GM12878 (cell line): ENCODE measurements around the gene ENTREP3. TPM values are rescaled to one million over a fixed set of nuclear protein-coding genes. Genes with fewer than 3 reads are reported as not detected.

Source experiments
- ATAC-seq: fragments of 200-7000 bp; cut with Tn5 transposase; 3 replicates; pipeline ENCODE4 v1.9.1; 2020; ENCODE audit warnings: mild to moderate bottlenecking, moderate library complexity
- BruUV-seq: library from RNA; stranded (reverse); fragments of 400-500 nt; replicated peaks from 2 replicates; lab custom pipeline; 2021; lab: Mats Ljungman, UMichigan
- CTCF ChIA-PET: fragments of 300-600 bp; sonication (Branson Sonifier 250); formaldehyde crosslinking; extraction: SDS; loops from one replicate; lab custom pipeline; 2021; ENCODE audit warnings: inconsistent platforms; lab: Yijun Ruan, JAX
- POLR2A ChIA-PET: fragments of 350-600 bp; formaldehyde crosslinking; extraction: SDS; loops from one replicate; lab custom pipeline; 2021; ENCODE audit warnings: inconsistent platforms; lab: Charles Lee
- RAD21 ChIA-PET: fragments of 300-600 bp; sonication (Branson Sonifier 250); formaldehyde crosslinking; loops from one replicate; lab custom pipeline; 2023; ENCODE audit warnings: antibody characterized with exemption; ENCODE audit not compliant: unreplicated experiment; lab: Charles Lee
- SMC1A ChIA-PET: fragments of 300-600 bp; sonication (Branson Sonifier 250); formaldehyde crosslinking; loops from one replicate; lab custom pipeline; 2023; ENCODE audit not compliant: unreplicated experiment, uncharacterized antibody; lab: Charles Lee
- DNase-seq: peaks from one replicate; pipeline ENCODE4 v3.0.0-alpha.2; 2011; ENCODE audit warnings: low read depth, low spot score
- FAIRE-seq: peaks from 3 replicates; lab custom pipeline; 2011; peaks lifted over from hg19 to GRCh38; lab: Jason Lieb, UNC
- H2AFZ ChIP-seq: 2 replicates; pipeline ENCODE4 v1.6.0; 2011; ENCODE audit warnings: low read depth, low read length, control low read depth; ENCODE audit not compliant: control insufficient read depth
- H3K27ac ChIP-seq: 2 replicates; pipeline ENCODE4 v1.5.1; 2011; ENCODE audit warnings: control low read depth; ENCODE audit not compliant: control insufficient read depth, insufficient read depth
- H3K27me3 ChIP-seq, 2 experiments: replicated peaks in 1 of 2; 2 replicates each; pipeline versions ENCODE4 v1.6.0 to v1.6.1; 2011; ENCODE audit warnings: low read length in 1 of 2; ENCODE audit not compliant: control insufficient read depth in 2 of 2, insufficient read depth in 2 of 2
- H3K36me3 ChIP-seq, 2 experiments: 2 replicates each; pipeline ENCODE4 v1.5.1; 2011; ENCODE audit warnings: low read length in 1 of 2; ENCODE audit not compliant: control insufficient read depth in 2 of 2, insufficient read depth in 2 of 2
- H3K4me1 ChIP-seq: 2 replicates; pipeline ENCODE4 v1.6.1; 2011; ENCODE audit warnings: mild to moderate bottlenecking, low read length, moderate library complexity, mixed read lengths; ENCODE audit not compliant: control insufficient read depth, insufficient read depth
- H3K4me2 ChIP-seq: 2 replicates; pipeline ENCODE4 v1.6.0; 2011; ENCODE audit warnings: control low read depth; ENCODE audit not compliant: control insufficient read depth, insufficient read depth
- H3K4me3 ChIP-seq: fragments of 200-600 bp; sonication (generic); 2 replicates; pipeline ENCODE4 v1.5.1; 2016
- H3K79me2 ChIP-seq: 2 replicates; pipeline ENCODE4 v1.6.0; 2011; ENCODE audit warnings: low read length; ENCODE audit not compliant: control insufficient read depth, insufficient read depth
- H3K9ac ChIP-seq: 2 replicates; pipeline ENCODE4 v1.8.0; 2011; ENCODE audit warnings: low read length, control low read depth, mixed read lengths; ENCODE audit not compliant: control insufficient read depth, insufficient read depth
- H3K9me3 ChIP-seq: replicated peaks from 3 replicates; pipeline ENCODE4 v1.5.1; 2011; ENCODE audit warnings: mild to moderate bottlenecking, low read length; ENCODE audit not compliant: control insufficient read depth, insufficient read depth
- H4K20me1 ChIP-seq: 2 replicates; pipeline ENCODE4 v1.6.0; 2011; ENCODE audit not compliant: control insufficient read depth, insufficient read depth
- ATF7 ChIP-seq: fragments of 450-650 bp; IDR thresholded peaks from 2 replicates; pipeline ENCODE4 v1.6.1; 2016; ENCODE audit warnings: low read depth, mild to moderate bottlenecking
- BHLHE40 ChIP-seq, 2 experiments: fragments of 450-650 bp in 1 of 2; IDR thresholded peaks; 2 replicates each; pipeline ENCODE4 v1.6.1; 2011 to 2017; ENCODE audit warnings: low read depth in 2 of 2, borderline replicate concordance in 1 of 2, improper control_type of control experiment in 1 of 2, low read length in 1 of 2, mild to moderate bottlenecking in 1 of 2
- CHD4 ChIP-seq: fragments of 200-600 bp; sonication (generic); IDR thresholded peaks from 2 replicates; pipeline ENCODE4 v1.6.1; 2016; ENCODE audit warnings: mild to moderate bottlenecking
- GATAD2B ChIP-seq: fragments of 450-650 bp; conservative IDR thresholded peaks from 2 replicates; pipeline ENCODE4 v1.6.1; 2017; ENCODE audit warnings: low read depth, mild to moderate bottlenecking, moderate library complexity
- HCFC1 ChIP-seq: fragments of 150-350 bp; IDR thresholded peaks from 2 replicates; pipeline ENCODE4 v1.6.1; 2014; ENCODE audit warnings: low read length
- MTA2 ChIP-seq: fragments of 450-650 bp; IDR thresholded peaks from 2 replicates; pipeline ENCODE4 v1.6.1; 2016; ENCODE audit warnings: low read depth, mild to moderate bottlenecking, moderate library complexity
- MYB ChIP-seq: fragments of 150-350 bp; IDR thresholded peaks from 2 replicates; pipeline ENCODE4 v1.6.1; 2014; ENCODE audit warnings: mild to moderate bottlenecking, low read depth, low read length, borderline replicate concordance
- MYC ChIP-seq: IDR thresholded peaks from 2 replicates; pipeline ENCODE4 v1.6.1; 2011; ENCODE audit warnings: mild to moderate bottlenecking, low read length, moderate library complexity, inconsistent platforms; ENCODE audit not compliant: insufficient read depth, insufficient replicate concordance, insufficient read length, severe bottlenecking
- PML ChIP-seq: IDR thresholded peaks from 2 replicates; pipeline ENCODE4 v1.6.1; 2012; ENCODE audit warnings: low read length, inconsistent platforms
- RAD51 ChIP-seq: fragments of 450-650 bp; IDR thresholded peaks from 2 replicates; pipeline ENCODE4 v1.6.1; 2016; ENCODE audit warnings: moderate library complexity, mild to moderate bottlenecking, inconsistent platforms
- RELA ChIP-seq: fragments of 450-650 bp; IDR thresholded peaks from 2 replicates; pipeline ENCODE4 v1.8.0; 2014; ENCODE audit warnings: borderline replicate concordance; ENCODE audit not compliant: partially characterized antibody
- SMAD5 ChIP-seq: IDR thresholded peaks from 2 replicates; pipeline ENCODE4 v1.6.1; 2016; ENCODE audit warnings: antibody characterized with exemption, low read depth
- SMARCA5 ChIP-seq: fragments of 450-650 bp; IDR thresholded peaks from 2 replicates; pipeline ENCODE4 v1.6.1; 2017; ENCODE audit warnings: mild to moderate bottlenecking
- SP1 ChIP-seq: IDR thresholded peaks from one replicate; pipeline ENCODE4 v1.6.1; 2011; ENCODE audit warnings: low read depth, low read length
- SRF ChIP-seq, 2 experiments: IDR thresholded peaks; 2 replicates each; pipeline ENCODE4 v1.6.1; 2011; ENCODE audit warnings: low read depth in 2 of 2, low read length in 2 of 2, mild to moderate bottlenecking in 1 of 2, moderate library complexity in 1 of 2
- USF1 ChIP-seq: IDR thresholded peaks from 2 replicates; pipeline ENCODE4 v1.6.1; 2011; ENCODE audit warnings: borderline replicate concordance, low read depth, mild to moderate bottlenecking, moderate library complexity, mixed read lengths, low read length; ENCODE audit not compliant: insufficient read depth; ENCODE audit errors: extremely low read length
- ZZZ3 ChIP-seq: IDR thresholded peaks from 2 replicates; pipeline ENCODE4 v1.6.1; 2011; ENCODE audit warnings: low read depth; ENCODE audit not compliant: control insufficient read depth, insufficient read length
- WGBS: methylation state at CpG from one replicate; pipeline ENCODE4 v1.1.6; 2016; ENCODE audit warnings: low lambda C conversion rate; ENCODE audit not compliant: insufficient replicate concordance, insufficient coverage; ENCODE audit errors: missing lambda C conversion rate; 5-methylcytosine and 5-hydroxymethylcytosine counted together
- in situ Hi-C: fragments of 300-500 bp; cut with MboI; formaldehyde crosslinking; loops from 9 replicates; pipeline ENCODE4 v1.14.3; 2018; ENCODE audit warnings: mixed read lengths
- intact Hi-C: fragments of 100-400 bp; cut with micrococcal nuclease; formaldehyde crosslinking; loops from one replicate; pipeline ENCODE4 v1.14.2; 2022; ENCODE audit not compliant: unreplicated experiment
- polyA plus RNA-seq, 11 experiments: library from polyadenylated mRNA; depleted of rRNA in 4 of 11; unstranded in 6 of 11; stranded (reverse) in 5 of 11; fragments of >200 nt; fragmentation: Nextera tagmentation in 4 of 11; fragmentation: Illumina TruSeq in 1 of 11; extraction: Ambion mirVana in 4 of 11; extraction: Trizol in 1 of 11; gene quantifications; 1 replicate in 1 of 11; 2 replicates in 10 of 11; pipeline versions ENCODE4 v1.2.1 to v1.2.3, GENCODE V29; 2011 to 2016; ENCODE audit warnings: inconsistent platforms in 2 of 11, missing spikeins in 2 of 11, low read depth in 1 of 11
- total RNA-seq, 4 experiments: library from RNA; depleted of rRNA in 3 of 4; stranded (reverse); fragments of >200 nt in 3 of 4; fragmentation: Illumina TruSeq in 1 of 4; extraction: Trizol in 1 of 4; gene quantifications; 2 replicates each; pipeline versions ENCODE4 v1.2.1 to v1.2.3, GENCODE V29; 2013 to 2021
- TF ChIP-seq, protein P1 (sequence below): fragments of 450-650 bp; IDR thresholded peaks from 2 replicates; pipeline ENCODE4 v1.6.1; 2017; ENCODE audit warnings: mild to moderate bottlenecking
- TF ChIP-seq, protein P2 (sequence below): fragments of 450-650 bp; IDR thresholded peaks from 2 replicates; pipeline ENCODE4 v1.6.1; 2016; ENCODE audit warnings: mild to moderate bottlenecking

ENTREP3 gene
- total and polyA plus RNA-seq, 10 of the 15 experiments (the other 5 are each of a cell fraction or from before 2014, with no cell fraction given), result 1.7 to 31.8 (median 3.9) TPM

DNA sequence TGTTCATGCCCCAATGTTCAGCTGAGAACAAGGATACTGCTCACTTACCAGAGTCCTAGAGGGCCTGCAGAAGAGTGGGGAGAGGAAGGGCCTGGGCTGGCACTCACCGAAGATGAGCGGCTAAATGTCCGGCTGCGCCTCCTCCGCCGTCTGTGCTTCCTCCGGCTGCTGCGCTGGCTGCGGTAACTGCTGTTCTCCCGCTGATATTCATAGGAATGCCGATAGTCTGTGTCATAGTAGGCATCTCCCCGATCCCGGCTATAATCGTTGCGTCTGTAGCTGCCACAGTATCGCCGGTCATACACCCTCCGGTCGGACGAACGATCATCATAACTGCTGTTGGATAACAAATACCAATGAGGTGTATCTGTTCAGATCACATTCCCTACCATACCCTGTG is 14.1 kb upstream of the ENTREP3 start:
- H3K79me2 ChIP-seq, result peaks cover 30% of the 10 kb centered on the region
- H3K27ac ChIP-seq, result no peak overlapping the region
- ChIA-PET RAD21 (interaction anchor here (1.2 kb wide), 1 partner anchor 54 kb away, joined by 3 read pairs; no protein-coding TSS in a partner anchor), SMC1A (interaction anchor here (0.7 kb wide), 1 partner anchor 343 kb away, joined by 3 read pairs; no protein-coding TSS in a partner anchor), CTCF (interaction anchor here (8.6 kb wide), 1 partner anchor 19 kb away, joined by 80 read pairs; no protein-coding TSS in a partner anchor), POLR2A (no interaction called here)
- BruUV-seq, result no TSS peak
- FAIRE-seq, result no peak
- no peak overlapping the region for H3K4me2 ChIP-seq
- H3K9me3 ChIP-seq, result no peaks in the 10 kb centered on the region
- intact Hi-C loops (no loop called here), in situ Hi-C loops (no loop called here)
- H4K20me1 ChIP-seq, result no peaks in the 10 kb centered on the region
- WGBS, result 95% methylated on average over 21 of the region's 21 CpGs
- H3K4me3 ChIP-seq, result no peak overlapping the region
- H3K4me1 ChIP-seq, result peaks cover 3% of the 10 kb centered on the region
- no peak overlapping the region for H3K9ac ChIP-seq
- DNase-seq, result no peak
- H3K36me3 ChIP-seq, result peaks cover 29 to 32% of the 10 kb centered on the region in 2 experiments
- TF ChIP-seq, protein P1, sequence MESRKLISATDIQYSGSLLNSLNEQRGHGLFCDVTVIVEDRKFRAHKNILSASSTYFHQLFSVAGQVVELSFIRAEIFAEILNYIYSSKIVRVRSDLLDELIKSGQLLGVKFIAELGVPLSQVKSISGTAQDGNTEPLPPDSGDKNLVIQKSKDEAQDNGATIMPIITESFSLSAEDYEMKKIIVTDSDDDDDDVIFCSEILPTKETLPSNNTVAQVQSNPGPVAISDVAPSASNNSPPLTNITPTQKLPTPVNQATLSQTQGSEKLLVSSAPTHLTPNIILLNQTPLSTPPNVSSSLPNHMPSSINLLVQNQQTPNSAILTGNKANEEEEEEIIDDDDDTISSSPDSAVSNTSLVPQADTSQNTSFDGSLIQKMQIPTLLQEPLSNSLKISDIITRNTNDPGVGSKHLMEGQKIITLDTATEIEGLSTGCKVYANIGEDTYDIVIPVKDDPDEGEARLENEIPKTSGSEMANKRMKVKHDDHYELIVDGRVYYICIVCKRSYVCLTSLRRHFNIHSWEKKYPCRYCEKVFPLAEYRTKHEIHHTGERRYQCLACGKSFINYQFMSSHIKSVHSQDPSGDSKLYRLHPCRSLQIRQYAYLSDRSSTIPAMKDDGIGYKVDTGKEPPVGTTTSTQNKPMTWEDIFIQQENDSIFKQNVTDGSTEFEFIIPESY, result no peak
- TF ChIP-seq ATF7 (no peak), SRF (IDR thresholded peaks at IDR 0.05; ENCODE audit: low read depth in 2 of 2, low read length in 2 of 2) (no peak), GATAD2B (no peak), CHD4 (no peak), ZZZ3 (no peak), HCFC1 (no peak), RAD51 (no peak), MYB (no peak), MYC (no peak), SP1 (no peak), USF1 (no peak), SMARCA5 (no peak), SMAD5 (no peak), MTA2 (no peak), RELA (no peak), BHLHE40 (IDR thresholded peaks at IDR 0.05; ENCODE audit: borderline replicate concordance in 1 of 2, low read depth in 2 of 2, low read length in 1 of 2) (no peak), PML (no peak)
- TF ChIP-seq, protein P2, sequence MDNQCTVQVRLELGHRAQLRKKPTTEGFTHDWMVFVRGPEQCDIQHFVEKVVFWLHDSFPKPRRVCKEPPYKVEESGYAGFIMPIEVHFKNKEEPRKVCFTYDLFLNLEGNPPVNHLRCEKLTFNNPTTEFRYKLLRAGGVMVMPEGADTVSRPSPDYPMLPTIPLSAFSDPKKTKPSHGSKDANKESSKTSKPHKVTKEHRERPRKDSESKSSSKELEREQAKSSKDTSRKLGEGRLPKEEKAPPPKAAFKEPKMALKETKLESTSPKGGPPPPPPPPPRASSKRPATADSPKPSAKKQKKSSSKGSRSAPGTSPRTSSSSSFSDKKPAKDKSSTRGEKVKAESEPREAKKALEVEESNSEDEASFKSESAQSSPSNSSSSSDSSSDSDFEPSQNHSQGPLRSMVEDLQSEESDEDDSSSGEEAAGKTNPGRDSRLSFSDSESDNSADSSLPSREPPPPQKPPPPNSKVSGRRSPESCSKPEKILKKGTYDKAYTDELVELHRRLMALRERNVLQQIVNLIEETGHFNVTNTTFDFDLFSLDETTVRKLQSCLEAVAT, result no peak
- H2AFZ ChIP-seq, result no peak overlapping the region
- H3K27me3 ChIP-seq, result no peaks in the 10 kb centered on the region
- no peak for ATAC-seq
